IPS-15b (cell line): ENCODE measurements around the gene ARMC3.
"Not testable (repeated sequence)": the region's sequence is repeated elsewhere in the genome, so short reads cannot be mapped to it uniquely, and the experiment has no call there.

Source experiments
- H3K27me3 ChIP-seq: one replicate; pipeline ENCODE4 v1.6.1; 2013; ENCODE audit warnings: low read length; ENCODE audit not compliant: control insufficient read depth, insufficient read depth
- H3K36me3 ChIP-seq: one replicate; pipeline ENCODE4 v1.6.1; 2013; ENCODE audit warnings: low read length; ENCODE audit not compliant: control insufficient read depth, insufficient read depth
- H3K4me1 ChIP-seq: one replicate; pipeline ENCODE4 v1.6.1; 2013; ENCODE audit warnings: mild to moderate bottlenecking, low read length; ENCODE audit not compliant: control insufficient read depth, insufficient read depth
- H3K4me3 ChIP-seq: one replicate; pipeline ENCODE4 v1.5.1; 2013; ENCODE audit warnings: low read depth, low read length
- H3K9ac ChIP-seq: one replicate; pipeline ENCODE4 v1.6.1; 2013; ENCODE audit warnings: low read depth, mild to moderate bottlenecking, low read length
- H3K9me3 ChIP-seq: one replicate; pipeline ENCODE4 v1.6.1; 2013; ENCODE audit warnings: mild to moderate bottlenecking, low read length; ENCODE audit not compliant: control insufficient read depth, insufficient read depth

ARMC3 gene

DNA sequence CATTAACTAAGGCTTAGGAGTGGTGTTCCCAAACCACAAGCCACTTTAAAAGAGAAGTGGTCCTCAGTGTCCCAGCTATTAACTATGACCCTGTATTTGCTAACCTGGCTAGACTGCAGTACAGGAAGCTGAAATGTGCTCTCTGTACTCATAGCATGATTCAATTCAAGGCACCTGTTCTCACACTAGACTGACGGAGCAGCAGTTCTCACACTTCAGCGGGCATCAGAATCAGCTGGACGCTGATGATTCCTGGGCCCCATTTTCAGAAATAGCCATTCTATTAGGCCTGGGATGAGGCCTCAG lies 143.0 kb downstream of the ARMC3 start:
- no peaks in the 10 kb centered on the region for H3K27me3 ChIP-seq
- no peaks in the 10 kb centered on the region for H3K4me1 ChIP-seq
- no peaks in the 10 kb centered on the region for H3K36me3 ChIP-seq
- no peaks in the 10 kb centered on the region for H3K9me3 ChIP-seq
- no peak overlapping the region for H3K4me3 ChIP-seq
- no peak overlapping the region for H3K9ac ChIP-seq

DNA sequence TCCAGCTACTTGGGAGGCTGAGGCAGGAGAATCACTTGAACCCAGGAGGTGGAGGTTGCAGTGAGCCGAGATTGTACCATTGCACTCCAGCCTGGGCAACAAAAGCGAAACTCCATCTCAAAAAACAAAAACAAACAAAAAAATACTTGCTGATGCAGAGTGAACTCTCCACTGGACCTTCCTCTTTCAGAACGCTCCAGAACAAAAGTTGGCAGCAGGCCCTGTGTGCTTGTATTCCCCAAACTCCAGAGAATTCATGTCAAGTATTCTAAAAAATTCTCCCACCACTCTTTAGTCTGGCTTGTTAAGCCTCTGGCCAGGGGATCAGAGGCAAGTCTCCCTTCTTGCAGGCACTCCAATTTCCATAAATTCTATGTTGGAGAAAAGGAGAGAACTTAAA lies 144.7 kb downstream of the ARMC3 start:
- H3K4me3 ChIP-seq, H3K27me3 ChIP-seq, H3K36me3 ChIP-seq, H3K4me1 ChIP-seq, H3K9me3 ChIP-seq, H3K9ac ChIP-seq: not testable (repeated sequence)

DNA sequence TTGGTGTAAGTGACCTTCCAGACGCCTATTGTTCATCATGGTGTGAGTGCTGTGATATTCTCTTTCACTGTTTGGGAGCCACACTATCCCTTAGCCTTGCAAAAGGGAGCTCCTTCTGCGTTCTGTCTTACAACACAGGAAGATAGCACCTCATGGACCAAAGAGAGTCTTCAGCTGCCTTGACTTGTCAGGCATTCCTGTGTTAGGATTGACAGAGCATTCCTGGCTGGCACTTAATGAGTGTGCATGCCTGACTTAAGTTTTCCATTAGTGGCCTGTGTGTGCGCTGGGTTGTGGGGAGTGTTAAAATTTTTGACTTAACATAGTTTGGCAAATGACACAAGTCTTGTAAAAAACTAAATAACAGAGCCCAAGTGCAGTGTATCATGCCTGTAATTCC lies 145.7 kb downstream of the ARMC3 start:
- Histone ChIP-seq H3K36me3 (no peaks in the 10 kb centered on the region), H3K9ac (no peak overlapping the region), H3K27me3 (no peaks in the 10 kb centered on the region), H3K9me3 (no peaks in the 10 kb centered on the region), H3K4me3 (no peak overlapping the region), H3K4me1 (no peaks in the 10 kb centered on the region)

DNA sequence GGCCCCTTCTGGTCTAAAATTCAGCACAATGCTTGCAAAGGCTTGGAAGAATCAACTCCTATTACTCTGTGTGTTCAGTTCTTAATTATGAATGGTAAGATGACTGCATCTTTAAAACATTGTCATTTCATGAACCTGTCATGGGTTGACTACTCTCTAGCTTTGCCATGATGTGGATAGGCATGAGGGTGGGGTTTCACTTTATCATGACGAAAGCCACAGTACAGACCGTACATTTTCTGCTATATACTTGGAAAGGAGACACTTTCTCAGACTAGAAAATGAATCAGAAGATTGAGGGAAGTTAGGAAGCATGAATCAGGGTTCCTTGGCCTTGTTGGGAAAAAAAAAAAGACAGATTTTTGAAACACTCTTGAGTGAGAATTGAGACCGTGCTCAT lies 147.8 kb downstream of the ARMC3 start:
- H3K36me3 ChIP-seq: no peaks in the 10 kb centered on the region
- H3K9me3 ChIP-seq: no peaks in the 10 kb centered on the region
- H3K4me1 ChIP-seq: no peaks in the 10 kb centered on the region
- no peaks in the 10 kb centered on the region for H3K27me3 ChIP-seq
- no peak overlapping the region for H3K9ac ChIP-seq
- H3K4me3 ChIP-seq: no peak overlapping the region

DNA sequence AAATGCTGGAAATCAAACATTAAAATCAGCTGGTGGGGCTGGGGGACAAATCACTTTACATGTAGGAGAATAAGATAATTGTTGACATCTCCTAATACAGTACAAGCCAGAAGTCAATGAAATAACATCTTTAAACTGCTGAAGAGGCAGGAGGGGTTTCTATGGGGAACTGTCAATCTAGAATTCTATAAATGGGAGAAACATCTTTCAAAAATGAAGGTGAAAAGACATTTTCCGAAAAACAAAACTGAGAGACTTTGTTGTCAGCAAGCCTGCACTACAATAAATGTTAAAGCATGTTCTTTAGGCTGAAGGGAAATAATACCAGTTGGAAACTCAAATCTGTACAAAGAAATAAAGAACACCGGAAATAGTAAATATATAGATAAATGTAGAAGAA lies 150.3 kb downstream of the ARMC3 start:
- H3K36me3 ChIP-seq: no peaks in the 10 kb centered on the region
- no peak overlapping the region for H3K9ac ChIP-seq
- H3K9me3 ChIP-seq: no peaks in the 10 kb centered on the region
- no peak overlapping the region for H3K4me3 ChIP-seq
- no peaks in the 10 kb centered on the region for H3K27me3 ChIP-seq
- H3K4me1 ChIP-seq: no peaks in the 10 kb centered on the region

DNA sequence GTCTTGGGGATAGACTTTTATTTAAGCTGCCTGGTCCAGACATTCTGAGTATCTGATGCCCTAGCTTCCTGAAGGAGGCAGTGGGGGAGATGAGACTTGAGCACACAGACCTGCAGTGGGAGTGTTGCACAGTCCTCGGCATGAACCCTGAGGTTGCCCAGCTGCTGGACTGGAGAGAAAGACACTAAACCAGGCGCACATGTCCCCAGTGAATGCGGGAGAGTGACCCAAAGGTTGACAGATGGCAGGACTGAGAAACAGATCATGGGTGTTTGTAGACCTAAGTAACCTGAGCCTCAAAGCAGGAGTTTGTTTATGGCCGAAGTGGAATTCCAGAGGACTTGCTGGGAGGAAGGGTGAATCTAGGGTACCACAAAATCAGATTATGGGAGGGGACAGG lies 151.8 kb downstream of the ARMC3 start:
- Histone ChIP-seq H3K4me3 (no peak overlapping the region), H3K9ac (no peak overlapping the region), H3K9me3 (no peaks in the 10 kb centered on the region)

DNA sequence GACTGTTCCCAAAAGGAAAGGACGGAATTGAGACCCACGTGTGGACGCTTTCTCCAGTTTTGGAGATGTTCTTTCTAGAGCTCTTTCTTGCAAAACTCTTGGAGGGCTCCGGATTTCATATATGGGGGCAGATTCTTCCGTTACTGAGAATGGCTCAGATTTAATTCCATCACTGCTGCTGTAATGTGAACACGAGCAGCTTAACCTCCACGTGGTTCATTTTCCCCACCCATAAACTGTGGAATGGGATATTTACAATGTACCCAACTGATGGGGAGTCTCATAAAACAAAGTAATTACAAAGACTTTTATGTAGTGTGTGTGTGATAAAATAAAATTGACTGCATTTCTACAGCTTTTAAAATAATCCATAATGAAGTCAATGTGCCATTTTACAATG lies 152.4 kb downstream of the ARMC3 start:
- no peaks in the 10 kb centered on the region for H3K4me1 ChIP-seq
- H3K9me3 ChIP-seq: no peaks in the 10 kb centered on the region
- H3K9ac ChIP-seq: no peak overlapping the region
- H3K4me3 ChIP-seq: no peak overlapping the region
- H3K27me3 ChIP-seq: no peaks in the 10 kb centered on the region
- no peaks in the 10 kb centered on the region for H3K36me3 ChIP-seq

More for the DNA sequence above, 151.8 kb downstream of the ARMC3 start:
- Histone ChIP-seq H3K4me1 (no peaks in the 10 kb centered on the region), H3K36me3 (no peaks in the 10 kb centered on the region), H3K27me3 (no peaks in the 10 kb centered on the region)

DNA sequence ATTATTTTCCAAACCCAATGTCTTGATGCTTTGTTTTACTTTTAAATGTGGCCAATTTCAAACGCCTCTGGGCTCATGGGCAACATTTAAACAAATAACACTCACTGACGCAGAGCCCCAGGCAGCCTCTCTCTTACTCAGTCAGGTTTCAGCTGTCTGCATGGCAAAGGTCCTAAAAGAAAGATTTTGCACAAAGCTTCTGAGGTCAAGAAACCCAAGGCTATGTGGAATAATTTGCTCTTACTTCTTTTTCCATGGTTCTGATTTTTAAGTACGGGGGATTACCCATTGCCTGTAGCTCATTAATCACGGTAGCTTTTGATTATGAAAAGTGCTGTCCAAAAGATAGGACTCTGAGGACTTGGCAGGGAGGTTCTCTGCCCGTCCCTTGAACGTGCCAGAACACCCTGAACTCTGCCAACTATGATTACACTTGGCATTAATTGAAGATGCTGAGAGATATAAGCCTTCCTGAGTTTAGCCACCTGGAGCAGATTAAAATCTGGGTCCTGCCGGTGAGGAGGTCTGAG lies 153.4 kb downstream of the ARMC3 start:
- H3K9me3 ChIP-seq: no peaks in the 10 kb centered on the region
- no peaks in the 10 kb centered on the region for H3K36me3 ChIP-seq
- no peak overlapping the region for H3K9ac ChIP-seq
- H3K27me3 ChIP-seq: no peaks in the 10 kb centered on the region
- no peaks in the 10 kb centered on the region for H3K4me1 ChIP-seq
- no peak overlapping the region for H3K4me3 ChIP-seq

DNA sequence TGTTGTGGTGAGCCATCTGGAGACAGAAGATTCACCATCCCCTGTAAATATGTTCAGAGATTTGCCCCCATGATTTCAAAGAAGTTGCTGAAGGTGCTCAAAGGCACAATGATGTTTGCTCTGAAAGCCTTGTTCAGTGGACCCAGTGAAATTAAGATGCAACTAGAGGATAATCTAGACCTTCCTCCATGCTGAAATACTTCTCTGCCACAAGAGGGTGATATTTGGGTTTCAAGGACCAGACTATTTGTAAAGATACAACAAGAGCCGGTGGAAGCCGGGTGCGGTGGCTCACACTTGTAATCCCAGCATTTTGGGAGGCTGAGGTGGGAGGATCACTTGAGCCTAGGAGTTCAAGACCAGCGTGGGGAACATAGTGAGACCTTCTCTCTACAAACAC lies 154.0 kb downstream of the ARMC3 start:
- Histone ChIP-seq H3K9ac (no peak overlapping the region), H3K4me3 (no peak overlapping the region), H3K9me3 (no peaks in the 10 kb centered on the region), H3K4me1 (no peaks in the 10 kb centered on the region), H3K36me3 (no peaks in the 10 kb centered on the region), H3K27me3 (no peaks in the 10 kb centered on the region)
